Measurements from ENCODE around the gene NAT8.
A peak's percentile ranks its signal among the peaks of the same experiment; 100 is the strongest.
"Not testable (repeated sequence)": the region's sequence is repeated elsewhere in the genome, so short reads cannot be mapped to it uniquely, and the experiment has no call there.

The NAT8 gene

GRCh38 chr2:73642338-73643018 is at the start of gene NAT8:
Gene NAT8 (minus strand): TSS chr2:73642422. CDS start chr2:73641628, 794 bp downstream.
- TF ChIP-seq CTCF (IDR thresholded peaks at IDR 0.05; ENCODE audit: borderline replicate concordance, insufficient read depth, low read depth, low read length), result no peak
- no peak within 1 kb of the TSS for H3K4me3 ChIP-seq (ENCODE audit: low read depth, low read length)

GRCh38 chr2:73690372-73691088 is 48.3 kb upstream of the NAT8 start:
- H3K4me3 ChIP-seq (ENCODE audit: low read depth, low read length), result not testable (repeated sequence)
- peak; percentile 57 for TF ChIP-seq CTCF (IDR thresholded peaks at IDR 0.05; ENCODE audit: borderline replicate concordance, insufficient read depth, low read depth, low read length)

GRCh38 chr2:73688494-73688893 is 46.3 kb upstream of the NAT8 start:
- not testable (repeated sequence) for H3K4me3 ChIP-seq (ENCODE audit: low read depth, low read length)

- no peak overlapping the region for H3K4me3 ChIP-seq (ENCODE audit: low read depth, low read length)
- TF ChIP-seq CTCF (IDR thresholded peaks at IDR 0.05; ENCODE audit: borderline replicate concordance, insufficient read depth, low read depth, low read length), result no peak
Observed at GRCh38 chr2:73685764-73686438, 43.7 kb upstream of the NAT8 start.

GRCh38 chr2:73684905-73685304 is 42.7 kb upstream of the NAT8 start:
- not testable (repeated sequence) for H3K4me3 ChIP-seq (ENCODE audit: low read depth, low read length)

- H3K4me3 ChIP-seq (ENCODE audit: low read depth, low read length), result not testable (repeated sequence)
Observed at GRCh38 chr2:73684325-73684724, 42.1 kb upstream of the NAT8 start.

GRCh38 chr2:73679951-73680571 is 37.8 kb upstream of the NAT8 start:
- H3K4me3 ChIP-seq (ENCODE audit: low read depth, low read length), result not testable (repeated sequence)
- TF ChIP-seq CTCF (IDR thresholded peaks at IDR 0.05; ENCODE audit: borderline replicate concordance, insufficient read depth, low read depth, low read length), result peak; percentile 58

GRCh38 chr2:73679237-73679636 is 37.0 kb upstream of the NAT8 start:
- not testable (repeated sequence) for H3K4me3 ChIP-seq (ENCODE audit: low read depth, low read length)

GRCh38 chr2:73678008-73678407 is 35.8 kb upstream of the NAT8 start:
- not testable (repeated sequence) for H3K4me3 ChIP-seq (ENCODE audit: low read depth, low read length)

GRCh38 chr2:73676211-73676610 is 34.0 kb upstream of the NAT8 start:
- H3K4me3 ChIP-seq (ENCODE audit: low read depth, low read length), result not testable (repeated sequence)

- not testable (repeated sequence) for H3K4me3 ChIP-seq (ENCODE audit: low read depth, low read length)
Observed at GRCh38 chr2:73674696-73675157, 32.5 kb upstream of the NAT8 start.

- H3K4me3 ChIP-seq (ENCODE audit: low read depth, low read length), result not testable (repeated sequence)
Observed at GRCh38 chr2:73669976-73670375, 27.8 kb upstream of the NAT8 start.

- not testable (repeated sequence) for H3K4me3 ChIP-seq (ENCODE audit: low read depth, low read length)
Observed at GRCh38 chr2:73667239-73667638, 25.0 kb upstream of the NAT8 start.
